Spleen (tissue), 7 donors: ENCODE results near the gene CCDC74A.
"Not testable (repeated sequence)": the region's sequence is repeated elsewhere in the genome, so short reads cannot be mapped to it uniquely, and the experiment has no call there.

Source experiments
- CTCF ChIP-seq, 11 experiments: fragments of 200-600 bp in 7 of 11; fragments of 450-650 bp in 4 of 11; sonication (generic) in 4 of 11; IDR thresholded peaks in 8 of 11; conservative IDR thresholded peaks in 3 of 11; 1 replicate in 7 of 11; 2 replicates in 4 of 11; pipeline versions ENCODE4 v1.4.0 to v1.8.0; 2016 to 2021; ENCODE audit warnings: antibody characterized with exemption in 11 of 11, inconsistent platforms in 4 of 11, mild to moderate bottlenecking in 1 of 11
- POLR2A ChIP-seq, 3 donors: fragments of 450-650 bp; IDR thresholded peaks; one replicate each; pipeline ENCODE4 v1.5.1; 2017; ENCODE audit warnings: antibody characterized with exemption in 3 of 3, mild to moderate bottlenecking in 1 of 3
- donor health status: DM: no; HTN: no; CAD: no; lungs with moderate emphysema.
- donor health status: DM: no; HTN: no; CAD: no.
- donor health status: DM: no; HTN: no; CAD: no.

DNA sequence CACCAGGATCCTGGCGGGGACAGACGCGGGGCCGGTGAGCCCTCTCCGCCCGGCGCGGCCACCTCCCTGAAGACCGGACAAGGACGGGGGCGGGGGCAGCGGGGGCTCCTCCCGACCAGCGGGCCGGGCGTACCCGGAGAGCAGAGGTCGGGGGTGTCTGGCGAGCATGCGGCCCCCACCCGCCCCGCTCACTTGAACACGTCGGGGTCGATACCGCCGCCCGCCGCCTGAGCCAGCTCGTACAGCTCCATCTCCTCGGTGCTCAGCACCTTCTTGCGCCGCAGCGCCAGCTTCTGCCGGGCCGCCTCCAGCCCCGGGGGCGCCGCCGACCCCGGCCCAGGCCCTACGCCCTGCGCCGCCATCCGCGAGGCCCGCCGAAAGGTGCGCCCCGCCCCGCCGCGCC lies 35.7 kb upstream of the CCDC74A start, which contains the start of gene MZT2A:
- not testable (repeated sequence) for TF ChIP-seq CTCF (IDR thresholded peaks at IDR 0.05 in 8 of 11, conservative IDR thresholded peaks at IDR 0.05 in 3 of 11); POLR2A (IDR thresholded peaks at IDR 0.05)
